Measurements from ENCODE around the gene CTBP2.

CTBP2 gene

DNA sequence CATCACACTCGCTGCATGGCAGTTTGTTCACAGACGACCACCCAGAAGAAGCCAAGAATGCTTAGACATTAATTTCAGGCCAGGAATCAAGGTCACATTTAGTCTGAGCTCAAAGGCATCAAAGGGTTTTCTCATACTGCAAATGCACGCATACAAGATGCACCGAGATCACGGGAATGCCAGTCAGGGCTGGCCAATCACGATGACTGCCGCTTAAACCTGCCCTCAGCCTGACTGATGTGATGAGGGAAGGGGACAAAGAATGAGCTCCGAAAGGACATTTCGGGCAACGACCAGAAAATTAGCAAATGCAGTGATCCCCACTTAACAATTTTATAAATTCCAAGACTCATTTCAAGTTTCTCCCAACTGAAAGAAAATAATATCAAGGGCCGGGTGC lies 20.2 kb downstream of the CTBP2 start:
- Histone ChIP-seq H3K9me3 (ENCODE audit: insufficient read depth, low read length) (no peaks in the 10 kb centered on the region), H3K27me3 (ENCODE audit: low read length) (no peaks in the 10 kb centered on the region), H3K9me2 (replicated peaks; ENCODE audit: insufficient read depth, low read length) (no peaks in the 10 kb centered on the region), H3K4me2 (ENCODE audit: low read depth, low read length, poor library complexity, severe bottlenecking) (no peak overlapping the region), H3K79me2 (ENCODE audit: insufficient read depth, low read length) (no peaks in the 10 kb centered on the region), H3K9ac (ENCODE audit: low read length) (no peak overlapping the region), H3F3A (ENCODE audit: insufficient read depth) (no peaks in the 10 kb centered on the region), H3K27ac (ENCODE audit: low read depth, low read length) (no peak overlapping the region), H2AFZ (ENCODE audit: low read depth, low read length, severe bottlenecking) (no peak overlapping the region), H4K20me1 (ENCODE audit: low read depth, low read length) (no peaks in the 10 kb centered on the region), H3K4me3 (ENCODE audit: insufficient read depth, low read length, poor library complexity, severe bottlenecking) (no peak overlapping the region), H3K36me3 (ENCODE audit: low read length) (no peaks in the 10 kb centered on the region)
- TF ChIP-seq, protein P1, sequence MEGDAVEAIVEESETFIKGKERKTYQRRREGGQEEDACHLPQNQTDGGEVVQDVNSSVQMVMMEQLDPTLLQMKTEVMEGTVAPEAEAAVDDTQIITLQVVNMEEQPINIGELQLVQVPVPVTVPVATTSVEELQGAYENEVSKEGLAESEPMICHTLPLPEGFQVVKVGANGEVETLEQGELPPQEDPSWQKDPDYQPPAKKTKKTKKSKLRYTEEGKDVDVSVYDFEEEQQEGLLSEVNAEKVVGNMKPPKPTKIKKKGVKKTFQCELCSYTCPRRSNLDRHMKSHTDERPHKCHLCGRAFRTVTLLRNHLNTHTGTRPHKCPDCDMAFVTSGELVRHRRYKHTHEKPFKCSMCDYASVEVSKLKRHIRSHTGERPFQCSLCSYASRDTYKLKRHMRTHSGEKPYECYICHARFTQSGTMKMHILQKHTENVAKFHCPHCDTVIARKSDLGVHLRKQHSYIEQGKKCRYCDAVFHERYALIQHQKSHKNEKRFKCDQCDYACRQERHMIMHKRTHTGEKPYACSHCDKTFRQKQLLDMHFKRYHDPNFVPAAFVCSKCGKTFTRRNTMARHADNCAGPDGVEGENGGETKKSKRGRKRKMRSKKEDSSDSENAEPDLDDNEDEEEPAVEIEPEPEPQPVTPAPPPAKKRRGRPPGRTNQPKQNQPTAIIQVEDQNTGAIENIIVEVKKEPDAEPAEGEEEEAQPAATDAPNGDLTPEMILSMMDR (IDR thresholded peaks at IDR 0.05; ENCODE audit: insufficient read depth, low read length, poor library complexity, severe bottlenecking), result no peak
- TF ChIP-seq EZH2phosphoT487 (conservative IDR thresholded peaks at IDR 0.05; ENCODE audit: low read length), result no peak

DNA sequence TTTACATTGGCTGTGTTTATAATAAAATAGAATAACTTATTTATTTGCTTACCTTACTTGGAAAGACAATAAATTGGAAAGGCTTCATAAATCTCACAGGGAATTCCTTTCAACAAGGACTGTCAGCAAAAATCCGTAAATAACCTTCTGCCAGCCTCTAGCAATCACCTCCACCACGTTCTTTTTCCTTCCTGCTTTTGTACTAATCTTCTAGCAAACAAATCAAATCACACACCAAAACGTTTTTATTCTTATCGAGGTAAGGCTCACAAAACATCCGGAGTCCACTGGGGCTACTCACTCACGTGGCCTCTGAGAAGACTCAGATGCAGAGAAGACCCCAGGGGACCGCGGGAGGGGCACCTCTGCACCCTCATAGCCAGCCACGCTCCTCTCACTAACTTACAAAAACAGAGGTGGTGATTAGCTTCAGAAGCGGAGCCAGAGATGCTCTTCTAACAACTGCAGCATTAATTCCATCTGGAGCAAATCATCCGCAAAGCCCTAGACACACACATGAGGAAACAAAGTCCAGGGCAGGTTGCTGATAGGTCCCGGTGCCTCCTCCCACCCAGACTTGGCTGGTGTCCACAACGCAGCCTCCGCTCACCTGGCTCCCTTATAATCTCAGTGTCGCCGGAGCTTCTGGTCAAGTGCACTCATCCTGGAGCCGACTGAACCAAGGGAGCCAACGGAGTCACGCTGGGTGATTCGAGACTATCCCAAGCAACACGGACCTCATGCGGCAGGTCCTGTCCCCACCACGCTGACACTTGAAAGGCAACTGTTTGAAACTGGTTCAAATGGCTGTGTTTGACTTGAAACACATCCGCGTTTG lies 22.5 kb downstream of the CTBP2 start:
- Histone ChIP-seq H3K36me3 (ENCODE audit: low read length) (no peaks in the 10 kb centered on the region), H3K4me2 (ENCODE audit: low read depth, low read length, poor library complexity, severe bottlenecking) (no peak overlapping the region), H3K27me3 (ENCODE audit: low read length) (no peaks in the 10 kb centered on the region)

DNA sequence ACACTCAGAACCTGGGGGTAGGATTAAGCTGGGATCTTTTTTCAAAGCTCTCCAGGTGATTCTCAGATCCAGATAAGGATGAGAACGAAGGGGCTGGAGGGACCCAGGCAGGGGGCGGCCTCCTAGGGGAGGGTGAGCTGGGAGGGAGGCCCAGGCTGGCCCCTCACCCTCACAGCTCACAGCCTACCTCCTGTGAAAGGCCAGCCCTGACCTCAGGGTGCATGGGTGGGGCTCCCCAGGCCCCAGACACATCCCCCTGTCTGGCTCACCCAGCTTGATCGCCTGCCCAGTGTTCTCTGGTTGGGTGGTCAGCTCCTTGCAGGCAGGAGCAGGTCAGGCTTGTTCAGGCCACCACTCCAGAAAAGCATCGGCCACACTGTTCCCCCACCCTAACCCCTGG lies 24.3 kb downstream of the CTBP2 start:
- Histone ChIP-seq H2AFZ (ENCODE audit: low read depth, low read length, severe bottlenecking) (no peak overlapping the region), H3K27ac (ENCODE audit: low read depth, low read length) (no peak overlapping the region), H3K9me3 (ENCODE audit: insufficient read depth, low read length) (no peaks in the 10 kb centered on the region), H3K79me2 (ENCODE audit: insufficient read depth, low read length) (no peaks in the 10 kb centered on the region), H3K4me2 (ENCODE audit: low read depth, low read length, poor library complexity, severe bottlenecking) (no peak overlapping the region), H3K36me3 (ENCODE audit: low read length) (no peaks in the 10 kb centered on the region), H3K27me3 (ENCODE audit: low read length) (no peaks in the 10 kb centered on the region), H3F3A (ENCODE audit: insufficient read depth) (no peaks in the 10 kb centered on the region), H3K9ac (ENCODE audit: low read length) (no peak overlapping the region), H3K9me2 (replicated peaks; ENCODE audit: insufficient read depth, low read length) (no peaks in the 10 kb centered on the region), H3K4me3 (ENCODE audit: insufficient read depth, low read length, poor library complexity, severe bottlenecking) (no peak overlapping the region), H4K20me1 (ENCODE audit: low read depth, low read length) (no peaks in the 10 kb centered on the region)
- no peak for TF ChIP-seq EZH2phosphoT487 (conservative IDR thresholded peaks at IDR 0.05; ENCODE audit: low read length)
- TF ChIP-seq, protein P1 (IDR thresholded peaks at IDR 0.05; ENCODE audit: insufficient read depth, low read length, poor library complexity, severe bottlenecking), result no peak

More for the DNA sequence above, 22.5 kb downstream of the CTBP2 start:
- Histone ChIP-seq H3K9ac (ENCODE audit: low read length) (no peak overlapping the region), H3K9me2 (replicated peaks; ENCODE audit: insufficient read depth, low read length) (no peaks in the 10 kb centered on the region), H3K9me3 (ENCODE audit: insufficient read depth, low read length) (no peaks in the 10 kb centered on the region), H4K20me1 (ENCODE audit: low read depth, low read length) (no peaks in the 10 kb centered on the region), H3K79me2 (ENCODE audit: insufficient read depth, low read length) (no peaks in the 10 kb centered on the region), H2AFZ (ENCODE audit: low read depth, low read length, severe bottlenecking) (no peak overlapping the region), H3F3A (ENCODE audit: insufficient read depth) (no peaks in the 10 kb centered on the region), H3K4me3 (ENCODE audit: insufficient read depth, low read length, poor library complexity, severe bottlenecking) (no peak overlapping the region), H3K27ac (ENCODE audit: low read depth, low read length) (no peak overlapping the region)
- no peak for TF ChIP-seq EZH2phosphoT487 (conservative IDR thresholded peaks at IDR 0.05; ENCODE audit: low read length)
- TF ChIP-seq, protein P1 (IDR thresholded peaks at IDR 0.05; ENCODE audit: insufficient read depth, low read length, poor library complexity, severe bottlenecking), result no peak
